ENCODE results near the gene BMX. TPM values are rescaled to one million over a fixed set of nuclear protein-coding genes. Genes with fewer than 3 reads are reported as not detected.
A peak's percentile ranks its signal among the peaks of the same experiment; 100 is the strongest.

Gene BMX
- total and polyA plus RNA-seq, 9 of the 15 experiments (the other 6 are each of a cell fraction or from before 2014, with no cell fraction given) = 0.45 to 4.2 (median 1.8) TPM

DNA sequence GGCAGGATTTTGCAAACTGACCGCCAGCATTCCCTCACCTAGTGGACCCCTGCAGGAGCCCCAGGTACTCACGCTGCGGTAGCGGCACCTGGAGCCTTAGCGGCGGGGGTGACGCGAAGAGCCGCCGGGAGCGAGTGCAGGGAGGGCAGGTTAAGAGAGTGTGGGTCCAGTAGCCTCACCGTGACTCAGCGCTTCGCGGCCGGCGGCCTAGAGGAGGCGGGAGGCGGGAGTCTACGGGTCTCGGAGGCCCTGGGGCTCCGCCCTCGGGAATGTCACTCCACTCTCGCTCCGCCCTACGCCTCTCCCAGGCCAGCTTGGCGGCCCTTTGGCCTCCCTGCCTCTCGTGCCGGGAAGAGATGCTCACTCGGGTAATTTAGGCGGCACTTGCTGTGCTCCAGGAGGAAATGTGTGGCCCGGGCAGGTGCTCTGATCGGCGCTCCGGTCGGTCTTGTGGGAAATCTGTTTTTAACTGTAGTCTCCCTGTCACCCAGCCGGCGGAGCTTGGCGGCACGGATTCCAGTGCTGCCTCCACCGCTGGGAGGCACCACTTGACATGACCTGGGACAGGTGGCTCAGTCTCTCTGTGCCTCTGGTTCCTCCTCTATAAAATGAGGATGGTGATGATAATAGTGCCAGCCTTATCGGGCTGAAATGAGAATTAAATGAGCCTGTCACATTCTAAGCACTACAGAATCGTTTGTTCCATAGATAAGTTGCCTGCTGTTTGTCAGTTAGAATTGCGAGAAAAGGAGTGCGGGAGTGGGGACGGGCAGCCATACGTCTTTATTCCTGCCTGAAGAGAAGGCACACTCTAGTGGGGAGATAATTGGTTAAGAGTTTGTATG lies 7.3 kb upstream of the BMX start, which contains the start of gene PIR (continued):
- TF ChIP-seq HIVEP1 (CRISPR knock-in tag; IDR thresholded peaks at IDR 0.05) = no peak
- TF ChIP-seq, protein P1, sequence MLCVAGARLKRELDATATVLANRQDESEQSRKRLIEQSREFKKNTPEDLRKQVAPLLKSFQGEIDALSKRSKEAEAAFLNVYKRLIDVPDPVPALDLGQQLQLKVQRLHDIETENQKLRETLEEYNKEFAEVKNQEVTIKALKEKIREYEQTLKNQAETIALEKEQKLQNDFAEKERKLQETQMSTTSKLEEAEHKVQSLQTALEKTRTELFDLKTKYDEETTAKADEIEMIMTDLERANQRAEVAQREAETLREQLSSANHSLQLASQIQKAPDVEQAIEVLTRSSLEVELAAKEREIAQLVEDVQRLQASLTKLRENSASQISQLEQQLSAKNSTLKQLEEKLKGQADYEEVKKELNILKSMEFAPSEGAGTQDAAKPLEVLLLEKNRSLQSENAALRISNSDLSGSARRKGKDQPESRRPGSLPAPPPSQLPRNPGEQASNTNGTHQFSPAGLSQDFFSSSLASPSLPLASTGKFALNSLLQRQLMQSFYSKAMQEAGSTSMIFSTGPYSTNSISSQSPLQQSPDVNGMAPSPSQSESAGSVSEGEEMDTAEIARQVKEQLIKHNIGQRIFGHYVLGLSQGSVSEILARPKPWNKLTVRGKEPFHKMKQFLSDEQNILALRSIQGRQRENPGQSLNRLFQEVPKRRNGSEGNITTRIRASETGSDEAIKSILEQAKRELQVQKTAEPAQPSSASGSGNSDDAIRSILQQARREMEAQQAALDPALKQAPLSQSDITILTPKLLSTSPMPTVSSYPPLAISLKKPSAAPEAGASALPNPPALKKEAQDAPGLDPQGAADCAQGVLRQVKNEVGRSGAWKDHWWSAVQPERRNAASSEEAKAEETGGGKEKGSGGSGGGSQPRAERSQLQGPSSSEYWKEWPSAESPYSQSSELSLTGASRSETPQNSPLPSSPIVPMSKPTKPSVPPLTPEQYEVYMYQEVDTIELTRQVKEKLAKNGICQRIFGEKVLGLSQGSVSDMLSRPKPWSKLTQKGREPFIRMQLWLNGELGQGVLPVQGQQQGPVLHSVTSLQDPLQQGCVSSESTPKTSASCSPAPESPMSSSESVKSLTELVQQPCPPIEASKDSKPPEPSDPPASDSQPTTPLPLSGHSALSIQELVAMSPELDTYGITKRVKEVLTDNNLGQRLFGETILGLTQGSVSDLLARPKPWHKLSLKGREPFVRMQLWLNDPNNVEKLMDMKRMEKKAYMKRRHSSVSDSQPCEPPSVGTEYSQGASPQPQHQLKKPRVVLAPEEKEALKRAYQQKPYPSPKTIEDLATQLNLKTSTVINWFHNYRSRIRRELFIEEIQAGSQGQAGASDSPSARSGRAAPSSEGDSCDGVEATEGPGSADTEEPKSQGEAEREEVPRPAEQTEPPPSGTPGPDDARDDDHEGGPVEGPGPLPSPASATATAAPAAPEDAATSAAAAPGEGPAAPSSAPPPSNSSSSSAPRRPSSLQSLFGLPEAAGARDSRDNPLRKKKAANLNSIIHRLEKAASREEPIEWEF (CRISPR knock-in tag; IDR thresholded peaks at IDR 0.05) = no peak
- no peak for TF ChIP-seq MYBL2 (IDR thresholded peaks at IDR 0.05; ENCODE audit: low read depth)
- TF ChIP-seq MYBL2 (CRISPR knock-in tag; IDR thresholded peaks at IDR 0.05; ENCODE audit: borderline replicate concordance) = no peak
- peak; percentile 80 for TF ChIP-seq ZNF592 (IDR thresholded peaks at IDR 0.05)
- TF ChIP-seq HNRNPUL1 (IDR thresholded peaks at IDR 0.05; ENCODE audit: low read length) = no peak
- no peak for TF ChIP-seq RERE (CRISPR knock-in tag; IDR thresholded peaks at IDR 0.05; ENCODE audit: borderline replicate concordance)
- no peak for TF ChIP-seq STAT5B (CRISPR knock-in tag; IDR thresholded peaks at IDR 0.05)
- no peak for TF ChIP-seq ZNF561 (CRISPR knock-in tag; conservative IDR thresholded peaks at IDR 0.05)
- no peak for TF ChIP-seq MLX (CRISPR knock-in tag; conservative IDR thresholded peaks at IDR 0.05)
